Left lobe of liver (tissue), 2 donors: ENCODE data around the gene EPHB2. TPM values are rescaled to one million over a fixed set of nuclear protein-coding genes. Genes with fewer than 3 reads are reported as not detected.
A peak's percentile ranks its signal among the peaks of the same experiment; 100 is the strongest.

ENCODE experiments used
- ATAC-seq: fragments of 200-7000 bp; cut with Tn5 transposase; one replicate; pipeline ENCODE4 v1.9.1; 2020; ENCODE audit warnings: mild to moderate bottlenecking, moderate library complexity
- DNase-seq: peaks from one replicate; pipeline ENCODE4 v3.0.0-alpha.2; 2020; ENCODE audit warnings: low spot score
- total RNA-seq: library from RNA; stranded (reverse); gene quantifications from one replicate; pipeline ENCODE4 v1.2.1, GENCODE V29; 2021
- donor health status: DM: no; HTN: no; CAD: no; lungs with moderate emphysema.
- donor health status: DM: no; HTN: yes; CAD: no.

Gene EPHB2
- total RNA-seq, 1 donor from 2014 or later = 0.38 TPM

GRCh38 chr1:22907528-22907927 lies 196.9 kb downstream of the EPHB2 start:
- DNase-seq (no peak), ATAC-seq (no peak)

GRCh38 chr1:22908880-22909426 lies 198.3 kb downstream of the EPHB2 start:
- DNase-seq = no peak
- no peak for ATAC-seq

DNA sequence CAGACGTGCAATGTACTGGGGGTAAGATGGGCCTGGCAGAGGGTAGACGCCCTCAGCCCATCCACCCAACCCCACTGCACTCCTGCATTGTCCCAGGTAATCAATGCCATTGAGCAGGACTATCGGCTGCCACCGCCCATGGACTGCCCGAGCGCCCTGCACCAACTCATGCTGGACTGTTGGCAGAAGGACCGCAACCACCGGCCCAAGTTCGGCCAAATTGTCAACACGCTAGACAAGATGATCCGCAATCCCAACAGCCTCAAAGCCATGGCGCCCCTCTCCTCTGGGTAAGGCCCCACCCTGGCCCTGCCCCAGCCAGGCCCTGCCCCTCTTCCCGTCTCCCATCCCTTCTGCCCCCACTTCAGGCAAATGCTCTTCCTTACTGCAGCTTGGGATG lies 199.6 kb downstream of the EPHB2 start:
- no peak for ATAC-seq
- DNase-seq = no peak

DNA sequence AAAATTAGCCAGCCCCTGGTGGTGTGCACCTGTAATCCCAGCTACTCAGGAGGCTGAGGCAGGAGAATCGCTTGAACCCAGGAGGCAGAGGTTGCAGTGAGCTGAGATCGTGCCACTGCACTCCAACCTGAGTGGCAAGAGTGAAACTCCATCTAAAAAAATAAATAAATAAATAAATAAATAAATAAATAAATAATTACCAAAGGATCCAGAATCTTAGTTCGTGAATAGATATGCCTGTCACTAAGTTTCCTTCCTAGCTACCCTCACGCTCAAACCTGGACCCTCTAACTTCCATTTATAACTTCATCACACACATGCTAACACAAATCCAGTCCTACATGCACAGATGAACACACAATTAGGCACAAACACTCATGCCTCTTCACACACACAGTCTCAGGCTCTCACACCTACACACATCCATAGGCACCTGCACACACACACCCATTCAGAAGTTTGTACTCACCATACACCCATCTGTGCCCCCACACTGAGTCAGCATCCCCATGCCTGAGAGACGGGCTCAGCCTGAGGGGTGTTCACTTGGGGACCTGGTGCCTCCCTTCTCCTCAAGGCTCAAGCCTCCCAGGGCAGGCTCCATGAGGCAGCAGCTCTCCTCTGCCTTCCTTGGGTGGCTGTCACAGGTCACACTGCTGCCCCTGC lies 200.5 kb downstream of the EPHB2 start:
- DNase-seq (no peak), ATAC-seq (no peak)

DNA sequence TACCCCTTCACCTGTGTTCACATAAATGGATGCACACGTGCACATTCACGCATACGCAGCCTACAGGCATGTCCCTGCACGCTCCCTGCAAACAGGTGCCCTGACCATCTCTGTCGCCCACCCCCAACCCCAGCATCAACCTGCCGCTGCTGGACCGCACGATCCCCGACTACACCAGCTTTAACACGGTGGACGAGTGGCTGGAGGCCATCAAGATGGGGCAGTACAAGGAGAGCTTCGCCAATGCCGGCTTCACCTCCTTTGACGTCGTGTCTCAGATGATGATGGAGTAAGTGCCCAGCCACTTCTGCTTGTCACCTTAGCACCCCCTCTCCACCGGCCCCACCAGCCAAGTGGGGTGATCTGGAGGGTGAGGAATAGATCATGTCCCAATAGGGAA lies 201.7 kb downstream of the EPHB2 start:
- DNase-seq (no peak), ATAC-seq (no peak)

GRCh38 chr1:22913421-22914141 lies 202.9 kb downstream of the EPHB2 start:
- no peak for ATAC-seq
- no peak for DNase-seq

- ATAC-seq (no peak), DNase-seq (no peak)
Measured at GRCh38 chr1:22914156-22914555, 203.5 kb downstream of the EPHB2 start.

DNA sequence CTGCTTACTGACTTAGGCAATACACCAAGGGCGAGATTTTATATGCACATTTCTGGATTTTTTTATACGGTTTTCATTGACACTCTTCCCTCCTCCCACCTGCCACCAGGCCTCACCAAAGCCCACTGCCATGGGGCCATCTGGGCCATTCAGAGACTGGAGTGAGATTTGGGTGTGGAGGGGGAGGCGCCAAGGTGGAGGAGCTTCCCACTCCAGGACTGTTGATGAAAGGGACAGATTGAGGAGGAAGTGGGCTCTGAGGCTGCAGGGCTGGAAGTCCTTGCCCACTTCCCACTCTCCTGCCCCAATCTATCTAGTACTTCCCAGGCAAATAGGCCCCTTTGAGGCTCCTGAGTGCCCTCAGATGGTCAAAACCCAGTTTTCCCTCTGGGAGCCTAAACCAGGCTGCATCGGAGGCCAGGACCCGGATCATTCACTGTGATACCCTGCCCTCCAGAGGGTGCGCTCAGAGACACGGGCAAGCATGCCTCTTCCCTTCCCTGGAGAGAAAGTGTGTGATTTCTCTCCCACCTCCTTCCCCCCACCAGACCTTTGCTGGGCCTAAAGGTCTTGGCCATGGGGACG lies 204.1 kb downstream of the EPHB2 start:
- DNase-seq = no peak

DNA sequence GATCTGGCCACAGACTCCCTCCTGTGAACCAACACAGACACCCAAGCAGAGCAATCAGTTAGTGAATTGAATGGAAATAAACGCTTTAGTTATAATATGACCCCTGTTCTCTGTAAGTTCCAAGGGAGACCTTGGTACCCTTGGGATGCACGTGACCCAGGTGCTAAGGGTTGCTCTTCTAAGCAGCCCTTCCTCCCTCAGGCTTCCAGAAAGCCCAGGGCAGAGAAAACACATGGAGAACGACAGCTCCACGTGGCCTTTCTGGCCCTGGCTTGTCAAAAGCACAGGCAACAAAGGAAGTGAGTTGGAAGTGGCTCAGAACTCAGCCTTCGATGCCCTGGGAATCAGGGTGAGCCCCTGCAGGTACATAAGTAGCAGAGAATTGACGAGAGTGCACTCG lies 204.6 kb downstream of the EPHB2 start:
- DNase-seq (no peak), ATAC-seq (no peak)

More for the DNA sequence above, 204.1 kb downstream of the EPHB2 start:
- ATAC-seq = no peak

- DNase-seq = no peak
- ATAC-seq = no peak
Measured at GRCh38 chr1:22915816-22916470, 205.3 kb downstream of the EPHB2 start.

DNA sequence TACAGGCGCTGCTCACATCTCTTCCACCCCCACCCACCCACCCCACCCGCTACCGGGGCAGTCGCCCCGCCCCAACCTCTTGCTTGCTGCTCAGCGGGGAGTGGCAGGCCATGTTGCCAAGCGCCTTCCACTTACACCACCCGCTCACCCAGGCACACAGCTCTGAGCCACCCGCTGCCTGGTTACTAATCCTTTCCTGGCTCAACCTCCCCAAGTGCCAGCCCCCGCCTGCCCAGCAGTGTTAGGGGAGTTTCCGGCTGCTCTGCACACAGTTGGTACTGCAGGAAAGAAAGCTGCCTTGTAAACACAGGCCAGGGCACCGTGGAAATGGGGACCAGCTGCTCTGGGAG lies 205.8 kb downstream of the EPHB2 start:
- DNase-seq = no peak
- no peak for ATAC-seq

DNA sequence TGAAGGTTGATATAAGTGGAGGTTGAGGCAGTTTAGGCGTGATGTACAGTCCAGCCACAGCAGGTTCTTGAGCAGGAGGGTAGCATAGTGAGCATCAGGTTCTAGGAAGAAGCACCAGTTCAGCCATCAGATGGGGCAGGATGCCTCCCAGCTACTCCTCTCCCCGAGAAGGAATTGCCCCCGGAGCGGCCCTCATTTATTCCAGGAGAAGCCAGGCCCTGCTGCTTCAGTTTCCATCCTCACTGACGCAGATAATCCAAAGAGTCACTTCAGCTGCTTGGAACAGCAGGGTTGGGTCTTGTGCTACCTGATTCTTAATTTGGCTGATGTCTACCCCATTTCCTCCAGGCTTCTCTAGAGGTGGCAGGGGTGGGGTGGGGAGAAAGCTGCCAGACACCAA lies 207.3 kb downstream of the EPHB2 start:
- ATAC-seq (no peak), DNase-seq (no peak)

- DNase-seq (no peak), ATAC-seq (no peak)
Measured at GRCh38 chr1:22918644-22919043, 208.0 kb downstream of the EPHB2 start.

DNA sequence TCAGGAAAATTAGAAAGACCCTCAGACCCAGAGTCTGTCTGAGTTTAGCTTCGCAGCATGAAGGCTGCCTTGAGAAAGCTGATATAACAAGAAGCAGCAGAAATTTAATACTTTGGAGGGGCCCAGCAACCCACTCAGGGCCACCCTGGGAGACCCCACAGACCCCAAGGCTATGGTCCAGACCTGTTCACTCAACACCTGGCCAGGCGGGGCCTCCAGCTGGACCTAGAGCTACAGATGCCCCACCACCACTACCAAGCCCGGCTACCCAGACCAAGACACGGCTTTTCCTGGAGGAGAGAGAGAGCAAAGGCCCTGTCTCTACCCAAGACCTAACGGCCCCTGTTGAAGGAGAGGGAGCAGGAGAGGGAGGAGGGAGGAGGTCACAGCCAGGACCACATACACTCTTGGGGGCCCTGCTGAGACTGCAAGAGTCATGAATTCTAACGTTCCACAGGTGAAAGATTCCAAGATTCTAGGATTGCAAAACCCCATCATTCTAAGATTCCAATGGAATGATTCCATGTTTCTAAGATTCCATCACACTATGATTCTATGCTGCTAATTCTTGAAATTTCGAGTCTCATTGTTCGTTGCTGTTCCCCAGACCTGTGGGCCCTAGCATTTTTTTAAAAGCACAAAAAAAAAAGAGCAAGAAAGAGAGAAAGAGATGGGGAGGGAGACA lies 208.8 kb downstream of the EPHB2 start:
- no peak for DNase-seq
- no peak for ATAC-seq

GRCh38 chr1:22920026-22920733 lies 209.5 kb downstream of the EPHB2 start:
- ATAC-seq (no peak), DNase-seq (no peak)

- ATAC-seq = no peak
- DNase-seq = no peak
Measured at GRCh38 chr1:22920734-22921451, 210.3 kb downstream of the EPHB2 start.

DNA sequence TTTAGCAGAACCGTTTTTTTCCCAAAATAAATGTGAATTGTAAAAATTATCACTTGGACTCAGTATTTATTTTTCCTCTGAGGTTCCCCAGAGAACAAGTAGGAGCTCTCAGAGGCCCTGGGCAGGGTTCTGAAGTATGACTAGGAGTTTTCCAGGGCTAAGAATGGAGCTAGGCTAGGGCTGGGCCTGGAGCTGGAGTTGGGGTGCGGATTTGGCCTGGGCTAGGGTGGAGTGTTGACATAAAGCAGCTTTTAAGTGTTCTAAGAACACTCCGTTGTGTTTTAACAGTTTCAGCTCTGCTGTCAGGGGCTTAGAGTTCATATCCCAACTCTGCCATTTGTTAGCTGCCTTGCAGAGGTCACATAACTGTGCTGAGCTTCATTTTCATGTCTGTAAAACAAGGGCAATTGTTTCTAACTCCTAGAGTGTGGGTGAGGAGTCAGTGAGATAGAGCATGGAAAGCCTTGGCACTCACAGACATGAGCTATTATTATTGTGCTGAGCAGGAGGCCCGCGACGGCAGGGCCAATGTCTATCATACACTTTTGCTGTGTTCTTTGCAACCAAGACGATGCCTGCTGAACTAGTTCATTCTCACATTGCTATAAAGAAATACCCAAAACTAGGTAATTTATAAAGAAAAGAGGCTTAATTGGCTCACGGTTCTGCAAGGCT lies 210.9 kb downstream of the EPHB2 start:
- ATAC-seq = no peak
- DNase-seq = no peak

DNA sequence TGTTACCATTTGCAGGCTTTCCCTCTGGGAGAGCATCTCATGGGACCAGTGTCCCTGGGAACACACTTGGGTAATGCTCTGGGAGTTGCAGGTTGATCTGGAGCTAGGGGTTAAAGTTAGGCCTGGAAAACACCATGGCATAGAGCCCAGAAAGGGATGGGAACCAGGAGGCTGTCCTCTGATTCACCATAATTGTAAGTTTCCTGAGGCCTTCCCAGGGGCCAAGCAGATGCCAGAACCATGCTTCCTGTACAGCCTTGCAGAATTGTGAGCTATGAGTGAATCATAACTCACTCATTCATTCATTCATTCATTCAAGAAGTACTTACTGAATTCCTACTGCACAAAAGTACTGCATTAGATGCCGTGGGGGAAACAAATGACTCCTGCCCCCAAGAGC lies 212.0 kb downstream of the EPHB2 start:
- DNase-seq = no peak
- peak; percentile 17 for ATAC-seq

GRCh38 chr1:22925111-22925510 lies 214.5 kb downstream of the EPHB2 start:
- no peak for ATAC-seq

More at GRCh38 chr1:22925111-22925510, 214.5 kb downstream of the EPHB2 start:
- no peak for DNase-seq
